ENCODE measurements around the gene SLC9A7.

Gene SLC9A7

DNA sequence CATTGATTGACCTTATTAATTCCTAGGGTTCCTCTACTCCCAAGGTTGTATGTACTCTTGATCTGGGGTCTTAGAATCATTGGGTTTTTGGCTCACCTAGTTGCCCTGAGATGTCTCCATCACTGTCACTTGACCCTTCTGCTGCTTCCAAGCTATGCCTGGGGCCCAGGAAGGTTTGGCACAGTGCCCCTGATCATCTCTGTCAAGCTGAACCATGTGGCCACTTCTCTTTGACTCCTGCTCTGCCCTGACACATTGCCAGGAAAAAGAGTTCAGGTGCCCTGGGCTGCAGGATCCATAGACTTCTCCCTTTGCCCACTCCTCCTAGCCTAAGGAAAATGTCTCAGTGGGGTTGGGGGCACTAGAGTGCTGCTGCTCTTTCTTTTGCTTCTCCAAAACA, 189.3 kb downstream of the SLC9A7 start:
- no peak for DNase-seq

- DNase-seq = no peak
These were observed 191.5 kb downstream of the SLC9A7 start for GRCh38 chrX:46567388-46567787.

GRCh38 chrX:46561824-46562657, 196.9 kb downstream of the SLC9A7 start:
- DNase-seq = no peak

DNA sequence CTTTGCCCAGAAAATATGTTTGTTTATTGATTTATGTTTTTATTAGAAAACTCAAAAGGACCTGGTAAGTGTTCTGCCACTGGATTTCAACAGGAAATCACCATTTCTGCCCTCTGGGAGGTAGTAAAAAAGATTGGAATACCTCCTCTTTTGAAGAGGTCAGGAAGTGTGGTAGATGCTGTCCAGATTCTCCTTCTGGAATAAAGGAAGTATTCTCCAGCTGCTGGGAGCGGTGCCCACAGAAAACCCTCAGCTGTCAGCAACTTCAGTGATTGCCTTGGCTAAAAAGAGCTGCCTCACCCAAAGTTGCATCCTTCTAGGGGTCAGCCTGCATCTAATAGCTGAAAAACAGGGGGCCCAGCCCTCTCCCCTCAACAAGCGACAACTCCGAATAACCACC, 199.9 kb downstream of the SLC9A7 start:
- no peak for DNase-seq

- no peak for DNase-seq
These were observed 204.0 kb downstream of the SLC9A7 start for GRCh38 chrX:46554942-46555341.

DNA sequence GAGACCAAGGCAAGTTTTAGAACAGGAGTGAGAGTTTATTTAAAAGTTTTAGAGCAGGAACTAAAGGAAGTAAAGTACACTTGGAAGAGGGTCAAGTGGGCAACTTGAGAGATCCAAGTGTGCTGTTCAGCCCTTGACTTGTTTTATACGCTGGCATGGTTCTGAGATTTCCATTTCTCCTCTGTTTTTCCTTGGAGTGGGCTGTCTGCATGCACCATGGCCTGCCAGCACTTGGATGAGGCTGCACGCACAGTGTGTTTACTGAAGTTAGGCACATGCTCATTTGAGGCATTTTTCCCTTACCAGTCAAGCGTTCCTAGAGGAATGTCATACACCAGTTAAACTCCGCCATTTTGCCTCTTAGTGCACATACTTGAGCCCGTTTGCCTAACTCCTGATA, 205.0 kb downstream of the SLC9A7 start:
- DNase-seq = no peak

GRCh38 chrX:46551494-46552128, 207.3 kb downstream of the SLC9A7 start:
- DNase-seq = no peak

DNA sequence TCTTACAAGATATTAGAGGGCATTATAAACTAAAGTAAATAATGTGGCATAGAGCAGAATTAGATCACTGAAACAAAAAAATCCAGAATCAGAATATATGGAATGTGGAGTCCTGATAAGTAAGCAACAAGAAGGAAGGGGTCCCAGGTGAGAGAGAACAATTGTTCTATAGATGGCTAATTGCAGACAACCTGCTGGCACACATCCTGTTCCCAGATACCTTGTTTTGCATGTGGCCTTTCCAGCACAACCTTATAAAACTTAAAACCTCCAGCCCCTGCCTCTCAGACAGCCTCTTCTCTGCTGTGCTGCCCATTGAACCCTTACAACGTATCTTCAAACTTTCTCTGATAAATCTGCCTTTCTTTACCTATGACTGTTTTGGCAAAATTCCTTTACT, 209.0 kb downstream of the SLC9A7 start:
- no peak for DNase-seq

All from activated T-cell treated with anti-CD3 and anti-CD28 coated beads, Interleukin-2, amount 50 U/mL, for 1 hour (primary cell).